ENCODE measurements around the gene SMIM10L2A.
"Not testable (repeated sequence)": the region's sequence is repeated elsewhere in the genome, so short reads cannot be mapped to it uniquely, and the experiment has no call there.

SMIM10L2A gene

DNA sequence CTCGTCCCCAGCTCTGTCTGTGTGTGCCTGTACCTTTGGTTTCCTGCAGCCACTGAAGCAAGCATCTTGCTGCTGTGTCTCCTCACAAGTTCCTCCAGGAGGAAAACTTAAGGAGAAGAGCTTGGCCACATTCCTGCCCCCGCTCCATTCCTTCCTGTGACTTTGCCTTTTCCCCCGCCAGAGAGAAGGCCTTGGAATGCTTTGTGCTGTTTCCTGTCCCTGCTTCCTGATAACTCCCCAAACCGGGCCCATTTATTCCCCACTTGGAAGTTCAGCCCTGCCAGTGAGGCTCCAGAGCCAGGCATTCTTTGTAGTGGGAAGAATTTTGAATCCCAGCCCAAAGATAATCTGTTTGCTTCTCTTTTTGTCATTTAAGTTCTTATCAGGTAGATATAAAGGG is 33.1 kb downstream of the SMIM10L2A start:
- DNase-seq (ENCODE audit: low spot score), result no peak

- not testable (repeated sequence) for DNase-seq (ENCODE audit: low spot score)
Observed at GRCh38 chrX:135461756-135462155, 40.0 kb downstream of the SMIM10L2A start.

GRCh38 chrX:135463937-135464336 is 42.2 kb downstream of the SMIM10L2A start:
- DNase-seq (ENCODE audit: low spot score), result no peak

- no peak for DNase-seq (ENCODE audit: low spot score)
Observed at GRCh38 chrX:135476378-135476777, 54.6 kb downstream of the SMIM10L2A start.

- peak; percentile 63 for DNase-seq (ENCODE audit: low spot score)
Observed at GRCh38 chrX:135477576-135477975, 55.8 kb downstream of the SMIM10L2A start.

Measured in globus pallidus (tissue), 1 donor.